Suppressor macrophage treated with lipopolysaccharide for 1 hour (primary cell): ENCODE measurements around the gene NPIPB2.
"Not testable (repeated sequence)": the region's sequence is repeated elsewhere in the genome, so short reads cannot be mapped to it uniquely, and the experiment has no call there.

ENCODE experiments used
- DNase-seq, 3 donors: peaks; one replicate each; pipeline ENCODE4 v3.0.0-alpha.2; 2020 to 2022

NPIPB2 gene

GRCh38 chr16:11957591-11958395 lies 15.9 kb upstream of the NPIPB2 start:
- DNase-seq = no peak

GRCh38 chr16:11956558-11956957 lies 14.7 kb upstream of the NPIPB2 start:
- no peak for DNase-seq

- DNase-seq = no peak
Measured at GRCh38 chr16:11955713-11956123, 13.9 kb upstream of the NPIPB2 start.

DNA sequence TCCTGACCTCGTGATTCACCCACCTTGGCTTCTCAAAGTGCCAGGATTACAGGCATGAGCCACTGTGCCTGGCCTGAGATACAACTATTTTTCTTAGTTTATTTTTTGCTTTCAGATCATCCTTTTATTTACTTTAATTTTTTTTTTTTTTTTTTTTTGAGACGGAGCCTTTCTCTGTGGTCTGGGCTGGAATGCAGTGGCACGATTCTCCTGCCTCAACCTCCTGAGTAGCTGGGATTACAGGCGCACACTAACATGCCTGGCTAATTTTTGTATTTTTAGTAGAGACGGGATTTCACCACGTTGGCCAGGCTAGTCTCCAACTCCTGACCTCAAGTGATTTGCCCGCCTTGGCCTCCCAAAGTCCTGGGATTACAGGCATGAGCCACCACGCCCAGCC lies 11.7 kb upstream of the NPIPB2 start:
- DNase-seq = not testable (repeated sequence)

DNA sequence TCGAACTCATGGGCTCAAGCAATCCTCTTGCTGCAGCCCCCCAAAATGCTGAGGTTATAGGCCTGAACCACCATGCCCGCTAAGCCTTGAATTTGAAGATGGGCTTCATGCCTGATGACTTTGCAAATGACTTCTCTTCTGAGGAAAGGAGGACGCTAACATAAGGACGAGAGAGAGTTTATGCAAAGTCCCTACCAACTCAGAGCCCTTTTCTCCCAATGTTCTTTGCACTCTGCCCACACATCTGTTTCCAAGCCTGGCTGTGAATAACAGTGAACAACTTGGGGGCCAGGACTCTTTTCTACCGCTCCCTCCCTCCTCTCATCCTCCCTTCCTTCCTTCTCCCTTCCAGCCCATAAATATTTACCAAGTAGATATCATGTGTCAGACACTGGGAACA lies 8.5 kb upstream of the NPIPB2 start:
- no peak for DNase-seq

DNA sequence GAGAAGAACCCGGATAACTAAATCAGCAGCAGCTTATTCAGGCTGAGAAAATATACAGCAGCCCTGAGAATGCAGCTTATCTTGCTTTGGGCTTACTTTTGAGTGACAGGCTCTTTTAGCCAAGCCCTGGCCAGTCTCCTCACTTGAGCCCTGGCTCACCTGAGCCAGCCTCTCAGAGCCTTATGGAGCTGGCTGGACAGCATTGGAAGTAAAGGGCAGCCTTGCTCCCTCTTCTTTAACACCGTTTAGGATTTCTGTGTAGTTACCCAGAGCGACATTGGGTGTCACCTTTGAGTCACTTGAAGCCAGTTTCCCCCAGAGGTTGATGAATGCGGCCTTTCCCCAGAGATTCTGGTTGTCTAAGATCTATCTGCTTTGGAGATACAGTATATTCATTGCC lies 7.7 kb upstream of the NPIPB2 start:
- DNase-seq = peak; percentile 63 to 71 (median 66)

- no peak for DNase-seq
Measured at GRCh38 chr16:11948819-11949218, 7.0 kb upstream of the NPIPB2 start.

- peak in 1 of 3 donors; percentile 6 for DNase-seq
Measured at GRCh38 chr16:11946433-11946832, 4.6 kb upstream of the NPIPB2 start.

- DNase-seq = not testable (repeated sequence)
Measured at GRCh38 chr16:11927350-11927749, 14.5 kb downstream of the NPIPB2 start.

GRCh38 chr16:11924046-11924445 lies 17.8 kb downstream of the NPIPB2 start:
- not testable (repeated sequence) for DNase-seq

GRCh38 chr16:11916524-11917285 lies 25.1 kb downstream of the NPIPB2 start:
- peak; percentile 38 to 76 (median 51) for DNase-seq

DNA sequence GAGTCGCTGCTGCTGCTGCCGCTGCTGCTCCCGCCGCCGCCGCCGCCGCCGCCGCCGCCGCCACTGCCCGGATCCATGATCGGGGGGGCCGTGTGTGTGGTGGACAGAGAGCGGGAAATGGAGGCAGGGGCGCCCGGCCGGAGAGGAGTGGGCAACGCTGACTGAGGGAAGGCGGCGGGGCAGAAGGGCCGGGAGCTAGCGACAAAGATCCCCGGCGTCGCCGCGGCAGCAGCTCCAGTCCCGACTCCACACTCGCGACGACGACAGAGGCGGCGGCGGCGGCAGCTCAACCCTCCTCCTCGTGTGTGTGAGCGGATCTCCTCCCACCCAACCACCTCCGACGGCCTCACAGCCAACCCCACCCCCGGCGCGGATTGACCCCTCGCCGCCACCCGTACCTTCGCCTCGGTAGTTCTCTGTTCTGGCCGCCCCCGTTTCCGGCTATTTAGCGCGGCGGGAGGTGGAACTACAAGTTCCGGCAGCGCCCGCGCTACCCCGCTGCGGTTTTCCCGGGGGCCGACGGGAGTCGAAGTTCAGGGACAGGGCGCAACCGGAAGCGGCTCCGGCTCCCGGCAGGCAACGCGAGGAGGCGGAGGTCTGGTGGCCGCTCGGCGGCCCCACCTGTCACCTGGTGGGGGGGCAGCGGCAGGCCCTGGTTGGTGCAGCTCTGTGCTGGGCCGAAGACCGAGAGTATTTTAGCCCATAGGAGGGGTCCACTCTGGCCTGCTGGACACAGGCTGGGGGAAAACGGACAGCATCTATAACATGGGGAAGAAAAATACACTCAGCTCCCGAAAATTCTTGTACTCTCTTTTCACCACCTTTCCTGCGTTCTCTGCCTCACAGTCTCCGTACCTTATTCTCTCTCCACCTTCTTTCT lies 26.0 kb downstream of the NPIPB2 start, which contains the start of gene GSPT1:
Gene GSPT1, minus strand, starts transcription at position 313 of the 880 bp plus-strand sequence. Its CDS starts 236 bp downstream, at position 77.
- DNase-seq = peak; percentile 99

DNA sequence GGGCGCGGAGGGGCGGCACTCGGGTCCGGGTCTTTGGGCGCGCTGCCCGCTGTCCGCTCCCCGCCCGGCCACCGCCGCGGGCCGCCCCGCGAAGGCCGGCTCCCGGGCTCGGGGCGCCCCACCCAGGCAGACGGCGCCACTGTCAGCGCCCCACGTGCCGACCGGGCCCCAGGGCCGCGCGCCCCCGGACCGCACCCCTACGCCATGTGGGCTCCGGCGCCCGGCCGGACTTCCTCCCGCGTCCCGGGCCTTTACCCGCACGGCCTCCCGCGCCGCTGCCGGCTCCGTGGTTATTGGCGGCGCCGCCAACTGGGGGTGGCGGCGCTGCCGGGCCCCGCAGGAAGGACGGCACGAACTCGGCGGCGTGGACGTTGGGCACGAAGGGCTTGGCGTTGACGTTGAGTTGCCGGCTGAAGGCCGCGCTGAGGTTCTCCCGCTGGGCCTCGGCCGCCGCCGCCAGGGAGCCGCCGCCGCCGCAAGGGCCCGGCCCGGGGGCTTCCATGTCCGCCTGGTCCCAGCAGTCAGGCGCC lies 26.7 kb downstream of the NPIPB2 start:
- DNase-seq = peak; percentile 75 to 85 (median 81)

- DNase-seq = peak; percentile 44 to 46 (median 45)
Measured at GRCh38 chr16:11914210-11915113, 27.4 kb downstream of the NPIPB2 start.

- DNase-seq = peak; percentile 70 to 82 (median 70)
Measured at GRCh38 chr16:11913425-11914079, 28.3 kb downstream of the NPIPB2 start.

- DNase-seq = no peak
Measured at GRCh38 chr16:11909653-11910545, 31.9 kb downstream of the NPIPB2 start.

DNA sequence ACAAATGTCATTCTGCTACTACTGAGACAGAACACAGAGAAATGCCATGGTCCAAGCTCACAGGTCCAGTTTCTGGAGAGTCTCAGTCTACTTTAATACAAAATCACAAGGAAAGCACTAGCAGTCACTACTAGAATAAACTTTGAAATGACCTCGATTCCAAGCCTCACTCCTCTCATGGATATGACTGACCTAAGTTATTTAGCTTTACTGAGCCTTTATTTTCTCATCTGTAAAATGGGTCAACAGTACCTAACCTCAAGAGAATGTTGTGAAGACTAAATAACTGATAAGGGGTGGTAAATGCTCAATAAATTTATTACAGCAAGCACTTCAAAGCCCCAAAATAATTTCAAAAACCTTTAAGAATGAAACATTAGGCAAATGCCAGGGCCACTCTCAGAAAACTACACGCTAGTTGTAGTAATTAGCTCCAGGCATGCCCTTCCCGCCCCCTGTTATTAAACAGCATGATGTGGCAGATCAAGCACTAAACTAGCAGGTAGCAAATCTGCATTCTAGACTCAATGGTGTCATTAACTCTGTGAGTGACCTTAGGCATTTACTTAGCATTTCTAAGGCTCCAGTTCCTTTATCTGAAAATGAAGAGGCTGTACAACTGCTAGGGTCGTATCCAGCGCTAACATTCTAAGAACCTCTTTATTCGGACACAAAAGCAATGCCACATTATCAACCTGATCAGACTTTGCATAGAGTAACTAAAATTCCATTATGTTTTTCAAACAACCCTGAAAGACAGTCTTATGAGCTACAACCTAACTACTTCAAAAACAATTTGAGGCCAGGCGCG lies 34.5 kb downstream of the NPIPB2 start:
- DNase-seq = no peak

- DNase-seq = no peak
Measured at GRCh38 chr16:11903906-11904305, 37.9 kb downstream of the NPIPB2 start.

- DNase-seq = no peak
Measured at GRCh38 chr16:11901091-11901490, 40.8 kb downstream of the NPIPB2 start.
